ENCODE measurements around the gene CNTROB.
"Not testable (repeated sequence)": the region's sequence is repeated elsewhere in the genome, so short reads cannot be mapped to it uniquely, and the experiment has no call there.

The CNTROB gene

GRCh38 chr17:7944326-7944725 lies 12.3 kb downstream of the CNTROB start:
- no peak for DNase-seq

- DNase-seq: no peak
Measured at GRCh38 chr17:7945651-7946050, 13.6 kb downstream of the CNTROB start.

GRCh38 chr17:7946441-7946840 lies 14.4 kb downstream of the CNTROB start:
- no peak for DNase-seq

- no peak for DNase-seq
Measured at GRCh38 chr17:7947651-7948050, 15.6 kb downstream of the CNTROB start.

GRCh38 chr17:7950578-7950977 lies 18.6 kb downstream of the CNTROB start:
- DNase-seq: no peak

GRCh38 chr17:7951143-7951792 lies 19.3 kb downstream of the CNTROB start:
- DNase-seq: no peak

- DNase-seq: not testable (repeated sequence)
Measured at GRCh38 chr17:7953266-7953665, 21.3 kb downstream of the CNTROB start.

GRCh38 chr17:7955414-7956227 lies 23.6 kb downstream of the CNTROB start:
- DNase-seq: no peak

GRCh38 chr17:7956228-7956965 lies 24.4 kb downstream of the CNTROB start:
- no peak for DNase-seq

- no peak for DNase-seq
Measured at GRCh38 chr17:7959503-7960253, 27.7 kb downstream of the CNTROB start.

GRCh38 chr17:7961421-7961820 lies 29.4 kb downstream of the CNTROB start:
- DNase-seq: no peak

- no peak for DNase-seq
Measured at GRCh38 chr17:7967751-7968150, 35.7 kb downstream of the CNTROB start.

- no peak for DNase-seq
Measured at GRCh38 chr17:7969433-7969832, 37.4 kb downstream of the CNTROB start.

GRCh38 chr17:7971651-7972050 lies 39.6 kb downstream of the CNTROB start:
- DNase-seq: no peak

- no peak for DNase-seq
Measured at GRCh38 chr17:7972131-7972785, 40.3 kb downstream of the CNTROB start.

- DNase-seq: no peak
Measured at GRCh38 chr17:7974638-7975131, 42.7 kb downstream of the CNTROB start.

- no peak for DNase-seq
Measured at GRCh38 chr17:7977039-7977438, 45.0 kb downstream of the CNTROB start.

GRCh38 chr17:7977805-7978204 lies 45.8 kb downstream of the CNTROB start:
- DNase-seq: no peak

GRCh38 chr17:7982173-7982572 lies 50.2 kb downstream of the CNTROB start:
- DNase-seq: no peak

GRCh38 chr17:7982666-7983065 lies 50.7 kb downstream of the CNTROB start:
- DNase-seq: no peak

- DNase-seq: no peak
Measured at GRCh38 chr17:7984904-7985303, 52.9 kb downstream of the CNTROB start.

Measured in activated CD8-positive, alpha-beta memory T cell treated with anti-CD3 and anti-CD28 coated beads, Interleukin-2, amount 50 U/mL, for 4 hours (primary cell).